ENCODE measurements around the gene SUGP2.
"Not testable (repeated sequence)": the region's sequence is repeated elsewhere in the genome, so short reads cannot be mapped to it uniquely, and the experiment has no call there.

Gene SUGP2

DNA sequence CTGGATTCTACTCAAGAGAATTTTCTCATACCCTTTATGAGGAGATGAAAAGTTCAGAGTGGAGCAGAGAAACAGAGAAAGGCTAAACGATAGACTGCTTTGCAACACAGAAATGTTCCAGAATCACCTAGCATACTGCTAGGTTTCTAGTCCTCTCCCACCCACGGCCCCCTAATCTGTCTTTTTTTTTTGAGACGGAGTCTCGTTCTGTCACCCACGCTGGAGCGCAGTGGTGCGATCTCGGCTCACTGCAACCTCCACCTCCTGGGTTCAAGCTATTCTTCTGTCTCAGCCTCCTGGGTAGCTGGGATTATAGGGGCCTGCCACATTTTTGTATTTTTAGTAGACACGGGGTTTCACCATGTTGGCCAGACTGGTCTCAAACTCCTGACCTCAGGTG lies 4.8 kb downstream of the SUGP2 start:
- DNase-seq: no peak

DNA sequence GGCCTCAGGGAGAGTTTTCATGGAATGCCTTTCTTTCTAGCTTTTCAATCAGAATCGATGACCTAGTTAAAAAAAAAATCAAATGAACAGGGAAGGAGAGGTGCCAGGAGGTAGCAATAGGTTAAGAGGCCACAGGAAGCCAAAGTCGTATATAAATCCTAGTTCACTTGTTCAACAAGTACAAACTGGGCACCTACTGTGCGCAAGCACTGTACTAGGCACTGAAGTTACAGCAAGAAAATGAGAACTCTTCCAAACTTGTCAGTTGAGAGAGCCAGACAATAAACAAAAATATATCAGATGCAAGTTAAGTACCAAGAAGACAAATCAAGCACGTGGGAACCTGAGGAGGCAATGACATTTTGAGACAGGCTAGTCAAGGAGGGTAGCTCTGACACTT lies 6.1 kb downstream of the SUGP2 start:
- DNase-seq: no peak

DNA sequence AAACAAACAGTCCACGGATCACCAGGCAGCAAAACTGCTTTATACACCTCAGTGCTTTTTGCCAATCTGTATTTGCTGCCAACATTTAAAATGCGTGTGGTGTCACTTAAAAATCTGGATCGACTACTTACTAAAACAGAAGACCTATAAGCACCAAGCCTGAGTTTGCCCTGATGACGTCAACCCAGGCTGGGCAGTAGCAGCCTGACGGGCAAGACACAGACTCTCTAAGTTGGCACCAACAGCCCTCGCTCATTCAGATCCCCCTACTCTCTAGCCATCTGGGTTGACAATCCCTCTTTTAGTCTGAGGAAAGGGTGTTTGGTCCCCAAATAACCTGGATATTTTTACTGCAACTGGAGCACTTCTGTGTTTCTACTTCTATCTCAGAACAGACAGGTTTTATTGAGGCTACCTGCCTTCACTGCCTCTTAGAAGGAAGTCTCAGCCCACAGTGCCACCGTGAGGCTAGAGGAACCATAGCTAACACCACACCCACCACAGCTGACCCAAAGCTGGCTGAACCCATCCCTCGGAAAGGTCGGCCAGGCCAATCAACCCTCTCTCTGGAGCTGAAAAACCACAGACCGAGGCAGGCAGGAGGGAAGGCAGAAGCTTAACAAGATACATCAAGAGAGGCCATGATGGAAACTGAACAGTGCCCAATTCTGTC lies 6.9 kb downstream of the SUGP2 start:
- no peak for DNase-seq

DNA sequence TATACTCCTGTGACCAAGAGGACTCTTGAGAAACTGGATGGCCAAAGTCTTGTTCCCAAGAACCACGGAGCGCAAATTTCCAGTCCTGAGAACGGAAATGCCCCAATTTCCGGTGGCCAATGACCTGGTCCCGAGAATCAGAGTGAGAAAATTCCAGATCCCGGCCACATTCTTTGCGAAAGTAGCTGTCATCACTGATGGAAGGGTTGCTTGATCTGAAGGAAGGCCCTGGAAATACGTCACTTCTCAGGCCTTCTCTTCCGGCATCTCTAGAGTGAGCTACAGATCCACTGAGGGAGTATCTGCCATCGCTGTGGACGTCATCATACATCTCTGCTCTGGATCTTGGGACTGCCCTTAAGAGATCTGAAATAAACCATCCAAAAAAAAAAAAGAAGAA lies 7.5 kb downstream of the SUGP2 start:
- no peak for DNase-seq

DNA sequence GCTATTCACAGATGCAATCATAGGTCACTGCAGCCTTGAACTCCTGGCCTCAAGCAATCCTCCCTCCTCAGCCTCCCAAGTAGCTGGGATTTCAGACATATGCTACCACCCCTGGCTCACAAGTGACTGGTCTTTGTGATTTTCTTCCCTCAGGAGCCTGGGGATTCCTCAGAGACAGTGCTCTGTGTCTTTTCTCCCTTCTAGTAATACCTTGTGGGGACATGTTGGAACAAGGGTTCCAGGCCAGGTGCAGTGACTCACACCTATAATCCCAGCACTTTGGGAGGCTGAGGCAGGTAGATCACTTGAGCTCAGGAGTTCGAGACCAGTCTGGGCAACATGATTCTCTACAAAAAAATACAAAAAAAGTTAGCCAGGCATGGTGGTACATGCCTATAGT lies 9.9 kb downstream of the SUGP2 start:
- DNase-seq: not testable (repeated sequence)

DNA sequence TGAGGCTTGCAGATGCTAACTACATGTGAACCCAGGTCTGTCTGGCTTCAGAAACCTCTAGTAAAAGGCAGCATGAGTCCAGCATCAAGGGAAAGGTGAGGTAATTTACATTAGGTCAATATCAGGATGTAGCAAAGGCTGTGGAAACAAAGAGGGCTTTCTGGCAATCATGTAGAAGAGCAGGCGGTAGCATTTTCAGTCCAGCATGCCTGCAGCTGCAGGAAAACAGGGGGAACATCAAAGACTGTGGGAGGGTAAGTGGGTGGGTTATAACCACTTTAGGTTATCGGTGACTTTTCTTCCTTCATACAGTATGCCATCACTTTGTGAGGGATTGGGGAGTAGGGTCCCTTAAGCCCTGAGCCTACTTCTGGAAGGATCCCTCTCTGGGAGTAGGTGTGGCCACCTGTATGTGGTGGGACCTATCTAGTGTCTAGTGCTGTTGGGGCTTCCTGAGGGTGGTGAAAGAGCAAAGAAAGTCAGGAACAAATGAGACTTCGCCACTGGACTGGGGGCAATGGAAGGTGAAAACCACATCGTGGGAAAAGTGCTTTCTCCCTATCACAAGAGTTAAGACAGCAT lies 10.8 kb downstream of the SUGP2 start:
- no peak for DNase-seq

DNA sequence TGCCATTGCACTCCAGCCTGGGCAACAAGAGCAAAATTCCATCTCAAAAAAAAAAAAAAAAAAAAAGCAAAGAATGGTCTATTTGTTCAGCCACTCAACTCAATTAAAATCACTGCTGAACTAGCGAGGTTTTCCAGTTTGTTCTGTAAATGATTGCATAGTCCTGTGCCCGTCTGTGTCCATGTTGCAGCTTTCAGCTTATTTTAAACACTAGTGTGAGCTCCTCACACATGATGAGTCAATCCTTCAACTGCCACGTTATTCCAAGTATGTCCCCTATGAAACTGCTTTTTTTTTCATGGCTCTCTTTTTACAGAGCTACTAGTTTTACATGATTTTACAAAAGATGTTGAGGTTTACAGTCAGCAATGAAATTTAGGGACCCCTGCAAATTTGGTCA lies 12.2 kb downstream of the SUGP2 start:
- no peak for DNase-seq

DNA sequence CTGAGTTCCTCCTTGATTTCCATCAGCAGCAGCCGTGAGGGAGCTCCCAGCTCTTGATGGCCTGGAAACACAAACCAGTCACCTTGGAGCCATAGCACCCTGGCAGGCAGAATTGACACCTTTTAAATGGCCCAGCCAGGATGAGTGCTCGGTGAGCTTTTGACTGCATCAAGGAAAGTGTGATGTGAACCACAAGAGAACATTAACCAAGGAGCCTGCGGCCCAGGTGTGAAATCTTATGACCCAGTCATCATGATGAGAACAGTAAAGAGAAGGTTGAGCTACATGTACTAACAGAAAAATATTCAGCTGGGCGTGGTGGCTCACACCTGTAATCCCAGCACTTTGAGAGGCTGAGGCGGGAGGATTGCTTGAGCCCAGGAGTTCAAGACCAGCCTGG lies 22.8 kb downstream of the SUGP2 start:
- no peak for DNase-seq

DNA sequence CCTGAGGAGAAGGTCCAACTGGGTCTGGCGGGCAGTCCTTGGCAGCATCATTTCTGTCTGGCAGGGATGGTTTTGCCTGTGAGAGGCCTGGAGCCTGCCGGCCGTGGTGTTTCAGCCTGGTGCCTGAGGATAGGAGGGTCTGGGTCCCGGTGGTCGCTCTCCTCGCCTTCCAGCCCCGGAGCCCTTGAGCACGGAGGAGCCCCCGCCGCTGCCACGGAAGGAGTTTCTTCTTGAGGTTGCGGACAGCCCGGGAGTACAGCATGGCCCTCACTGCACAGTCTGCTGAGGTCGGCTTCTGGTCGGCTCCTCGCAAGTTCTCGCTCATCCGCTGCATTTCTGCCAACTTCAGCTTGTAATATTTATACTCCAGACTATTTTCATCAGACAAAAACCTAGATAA lies 23.4 kb downstream of the SUGP2 start:
- DNase-seq: no peak

DNA sequence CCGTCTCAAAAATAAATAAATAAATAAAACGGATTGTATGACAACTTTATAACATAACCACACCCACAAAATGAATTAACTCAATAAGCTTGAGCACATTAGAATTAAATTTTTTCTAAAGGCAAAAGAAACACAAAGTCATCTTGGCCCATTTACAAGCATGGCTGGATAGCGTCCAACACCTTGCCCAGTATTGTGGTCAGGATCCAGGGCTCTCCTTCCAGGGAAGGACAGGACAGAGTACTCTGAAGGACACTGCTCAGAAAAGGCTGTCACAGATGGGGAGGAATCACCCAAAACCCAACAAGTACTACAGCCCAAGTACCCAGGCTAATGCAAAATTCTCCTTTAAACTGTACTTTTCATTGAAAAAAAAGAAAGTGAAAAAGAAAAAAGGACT lies 27.1 kb downstream of the SUGP2 start:
- DNase-seq: no peak

DNA sequence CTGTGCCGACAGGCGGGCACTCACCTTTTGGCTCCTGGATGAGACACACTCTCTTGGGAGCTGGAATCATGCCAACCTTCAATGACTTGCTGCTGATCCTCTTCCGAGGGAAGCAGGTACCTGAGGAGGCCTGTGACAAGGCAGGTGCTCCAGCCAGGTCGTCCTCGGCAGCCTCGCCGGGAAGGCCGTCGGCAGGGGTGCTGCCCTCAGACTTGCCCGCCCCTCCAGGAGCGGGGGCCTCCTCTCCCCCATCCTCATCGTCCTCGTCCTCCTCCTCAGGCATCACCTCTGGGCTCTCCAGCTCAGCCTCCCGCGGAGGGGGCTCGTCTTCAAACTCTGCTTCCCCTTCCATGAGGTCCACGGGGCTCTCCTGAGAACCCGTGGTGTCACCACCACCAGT lies 29.2 kb downstream of the SUGP2 start:
- peak; percentile 73 for DNase-seq

DNA sequence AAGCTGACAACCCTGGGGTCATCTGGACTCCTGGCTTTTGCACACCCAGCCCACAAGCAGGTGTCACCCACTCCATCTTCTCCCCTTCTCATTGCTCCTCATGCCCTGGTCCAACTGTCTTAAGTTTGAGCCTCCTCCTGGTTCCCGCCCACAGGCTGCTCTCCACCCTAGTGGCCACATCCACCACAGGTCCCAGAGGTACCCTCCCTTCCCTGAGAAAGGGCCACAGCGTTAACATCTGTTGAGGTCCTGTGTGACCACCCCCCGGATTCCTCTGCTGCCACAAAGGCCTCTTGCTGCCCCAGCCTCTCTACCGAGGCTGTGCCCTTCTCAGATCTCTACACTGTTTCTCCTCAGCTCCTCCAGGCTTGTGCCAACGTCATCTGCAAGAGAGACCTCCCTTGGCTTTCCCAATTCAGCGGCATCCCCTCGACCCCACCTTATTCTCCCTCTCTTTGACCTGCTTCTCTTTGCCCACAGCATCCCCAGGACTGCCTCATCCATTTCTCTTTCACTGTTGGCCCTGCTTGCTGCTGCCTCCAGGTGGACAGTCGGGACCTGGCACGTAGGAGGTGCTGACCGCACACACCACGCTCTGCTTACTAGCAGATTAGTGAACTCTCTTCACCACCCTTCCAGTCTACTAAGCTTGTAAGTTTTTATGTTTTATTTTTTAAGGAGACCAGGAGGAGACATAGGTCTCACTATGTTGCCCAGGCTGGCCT lies 33.3 kb downstream of the SUGP2 start:
- no peak for DNase-seq

DNA sequence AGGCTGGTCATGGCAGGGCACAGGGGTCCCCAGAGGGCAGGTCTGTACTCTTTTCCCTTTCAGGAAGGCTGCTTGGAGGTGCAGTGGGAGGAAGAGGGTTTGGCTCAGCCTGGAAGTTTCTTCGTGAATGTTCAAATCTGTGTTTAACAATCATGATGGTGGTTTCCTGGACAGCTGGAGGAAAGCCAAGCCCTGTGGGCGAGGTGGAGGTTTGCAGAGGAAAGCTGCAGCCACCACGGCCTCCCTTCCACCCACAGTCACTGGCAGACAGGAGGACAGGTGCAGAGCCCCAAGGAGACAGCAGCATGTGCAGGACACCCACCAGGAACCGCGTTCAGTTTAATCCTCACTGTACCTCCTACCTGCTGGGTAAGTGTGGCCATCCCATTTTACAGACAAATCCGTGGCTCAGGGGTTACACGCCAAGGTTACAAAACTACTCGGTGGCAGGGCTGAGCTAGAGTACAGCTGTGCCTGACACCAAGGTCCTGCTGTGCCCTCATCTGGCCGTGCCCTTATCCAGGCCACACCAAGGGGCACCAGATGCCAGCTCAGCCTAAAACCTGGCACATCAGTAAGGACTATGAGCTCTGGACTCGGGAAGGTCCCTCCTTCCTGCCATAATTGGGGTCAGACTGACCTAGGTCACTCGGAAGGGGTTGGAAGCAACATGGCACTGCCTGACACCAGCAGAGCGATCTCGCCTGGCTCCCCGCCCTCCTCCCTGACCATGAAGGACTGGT lies 34.1 kb downstream of the SUGP2 start:
- DNase-seq: no peak

DNA sequence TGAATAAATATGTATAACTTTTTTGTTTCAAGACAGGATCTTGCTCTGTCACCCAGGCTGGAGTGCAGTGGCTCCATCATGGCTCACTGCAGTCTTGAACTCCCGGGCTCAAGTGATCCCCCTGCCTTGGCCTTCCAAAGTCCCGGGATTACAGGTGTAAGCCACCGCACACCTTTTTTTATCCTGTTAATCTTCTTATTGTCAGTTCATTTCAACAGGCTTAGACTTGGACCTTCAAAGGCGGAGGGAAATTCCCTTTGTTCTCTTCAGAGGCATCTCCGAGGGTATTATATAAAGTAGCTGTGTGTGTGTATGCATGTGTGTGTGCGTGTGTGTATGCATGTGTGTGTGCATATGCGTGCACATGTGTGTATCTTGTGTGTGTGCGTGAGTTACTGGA lies 35.0 kb downstream of the SUGP2 start:
- DNase-seq: no peak

DNA sequence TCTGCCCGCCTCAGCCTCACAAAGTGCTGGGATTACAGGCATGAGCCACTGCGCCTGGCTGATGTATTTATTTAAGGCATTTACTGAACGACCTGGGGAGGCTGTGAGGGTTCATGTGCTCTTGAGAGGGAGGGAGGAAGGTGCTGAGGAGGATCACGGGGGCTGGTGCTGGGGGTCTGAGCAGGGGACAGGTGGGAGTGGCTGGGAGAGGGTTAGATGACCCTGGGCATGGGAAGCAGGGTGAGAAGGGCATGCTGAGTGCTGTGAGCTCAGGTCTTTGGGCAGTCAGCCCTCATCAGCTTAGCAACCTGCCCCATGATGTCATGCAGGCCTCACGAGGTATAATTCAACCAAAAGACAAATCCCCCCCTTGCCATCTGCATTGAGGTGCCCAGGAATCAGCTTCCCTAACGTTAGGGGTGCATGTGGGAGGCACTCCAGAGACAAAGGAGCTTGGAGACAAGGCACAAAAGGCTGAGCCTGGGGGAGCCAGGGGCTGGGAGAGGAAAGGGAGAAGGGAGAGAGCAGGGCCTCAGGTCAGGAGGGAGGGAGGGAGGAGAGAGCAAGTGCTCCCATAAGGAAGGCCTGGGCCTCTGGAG lies 36.4 kb downstream of the SUGP2 start:
- DNase-seq: no peak

DNA sequence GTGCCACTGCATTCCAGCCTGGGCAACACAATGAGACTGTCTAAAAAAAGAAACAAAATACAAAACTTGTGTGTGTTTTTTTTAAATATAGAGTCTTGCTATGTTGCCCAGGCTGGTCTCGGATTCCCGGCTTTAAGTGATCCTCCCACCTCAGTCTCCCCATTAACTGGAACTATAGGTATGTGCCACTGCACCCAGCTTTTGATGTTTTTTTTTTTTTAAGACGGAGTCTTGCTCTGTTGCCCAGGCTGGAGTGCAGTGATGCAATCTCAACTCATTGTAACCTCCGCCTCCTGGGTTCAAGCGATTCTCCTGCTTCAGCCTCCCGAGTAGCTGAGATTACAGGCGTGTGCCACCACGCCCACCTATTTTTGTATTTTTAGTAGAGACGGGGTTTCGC lies 37.0 kb downstream of the SUGP2 start:
- DNase-seq: no peak

DNA sequence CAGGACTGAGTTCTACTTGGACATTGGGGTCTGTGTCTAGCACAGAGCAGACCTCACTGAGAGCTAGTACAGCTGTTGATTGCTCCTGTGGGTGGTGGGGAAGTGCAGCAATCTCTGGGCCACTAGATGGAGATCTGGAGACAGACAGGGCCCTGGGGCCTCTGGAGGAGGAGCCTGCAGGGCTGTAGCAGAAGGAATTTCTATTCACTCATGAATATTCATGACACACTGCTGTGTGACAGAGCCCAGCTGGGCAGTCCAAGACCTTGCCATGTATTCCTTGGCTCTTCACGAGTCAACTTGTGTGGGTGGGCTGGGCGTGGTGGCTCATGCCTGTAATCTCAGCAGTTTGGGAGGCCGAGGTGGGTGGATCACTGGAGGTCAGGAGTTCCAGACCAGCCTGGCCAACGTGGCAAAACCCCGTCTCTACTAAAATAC lies 37.5 kb downstream of the SUGP2 start:
- no peak for DNase-seq

DNA sequence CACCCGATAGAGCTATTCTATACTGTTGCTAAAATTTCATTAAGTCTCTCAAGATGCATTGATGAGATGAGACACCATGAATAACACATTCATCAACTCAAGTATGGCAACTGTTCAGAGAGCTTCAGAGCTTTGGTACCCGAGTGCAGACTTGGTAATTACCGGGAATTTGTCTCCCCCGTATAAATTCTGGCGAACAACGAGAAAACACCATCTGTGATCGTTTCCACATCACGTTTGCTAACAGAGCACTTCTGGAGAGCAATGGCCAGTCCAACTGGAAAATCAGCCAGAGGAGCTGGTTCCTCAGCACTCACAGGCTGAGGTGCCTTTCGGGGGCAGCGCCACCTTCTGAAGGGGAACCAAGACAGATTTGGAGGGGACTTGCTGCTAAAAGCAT lies 40.2 kb downstream of the SUGP2 start:
- DNase-seq: no peak

DNA sequence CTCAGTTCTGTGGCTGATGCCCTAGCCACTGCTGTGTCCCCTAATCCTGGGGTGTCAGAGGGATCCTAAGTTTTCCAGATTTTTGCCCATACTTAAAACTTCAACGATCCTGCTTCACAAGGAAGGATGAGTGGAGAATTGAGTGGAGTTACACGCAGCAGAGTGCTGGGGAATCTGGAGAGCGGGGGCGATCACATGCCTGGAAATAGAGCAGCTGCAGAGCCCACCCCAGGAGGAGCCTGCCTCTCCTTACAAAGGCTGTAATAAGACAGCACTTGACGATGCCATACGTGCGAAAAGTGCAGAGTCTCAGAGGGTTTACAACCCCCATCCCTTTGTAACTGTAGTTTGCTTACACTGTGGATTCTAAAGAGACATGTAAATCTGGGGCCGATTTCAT lies 40.6 kb downstream of the SUGP2 start:
- no peak for DNase-seq

DNA sequence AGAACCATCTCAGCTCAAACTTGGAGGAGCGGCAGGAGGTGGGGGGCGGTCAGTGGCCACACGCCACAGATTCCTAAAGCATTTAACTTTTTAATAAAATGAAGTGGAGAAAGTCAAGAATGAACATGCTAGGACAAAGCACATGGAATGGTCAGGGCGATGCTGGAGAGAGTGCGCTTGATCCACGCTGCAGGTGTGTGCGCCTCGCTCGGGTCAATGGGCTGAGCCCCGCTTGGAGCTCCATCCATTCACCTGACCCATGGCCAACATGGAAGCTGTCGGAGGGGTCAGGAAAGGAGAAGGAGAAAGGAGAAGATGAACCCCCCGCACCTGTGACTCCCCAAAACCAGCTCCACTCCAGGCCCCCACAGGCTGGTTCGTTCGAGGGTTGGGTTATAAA lies 41.8 kb downstream of the SUGP2 start:
- DNase-seq: no peak

DNA sequence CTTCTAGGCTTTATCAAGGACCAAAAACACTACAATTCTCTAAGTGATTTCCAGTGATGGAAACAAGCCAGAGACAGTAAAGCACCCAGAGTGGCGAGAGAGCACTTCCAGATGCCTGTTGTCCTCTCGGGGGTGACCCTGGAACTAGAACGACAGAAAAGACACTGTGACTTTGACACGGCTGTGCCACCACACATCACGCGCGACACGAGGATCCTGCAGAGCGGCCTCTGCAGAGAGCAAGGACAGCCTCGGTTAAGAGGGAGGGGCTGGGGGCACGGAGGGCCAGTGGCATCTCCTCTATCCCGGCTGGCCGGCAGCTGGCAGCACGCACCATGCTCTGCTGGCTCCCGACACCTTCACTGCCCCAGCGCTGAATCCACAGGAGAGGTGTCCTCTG lies 42.3 kb downstream of the SUGP2 start:
- DNase-seq: no peak

DNA sequence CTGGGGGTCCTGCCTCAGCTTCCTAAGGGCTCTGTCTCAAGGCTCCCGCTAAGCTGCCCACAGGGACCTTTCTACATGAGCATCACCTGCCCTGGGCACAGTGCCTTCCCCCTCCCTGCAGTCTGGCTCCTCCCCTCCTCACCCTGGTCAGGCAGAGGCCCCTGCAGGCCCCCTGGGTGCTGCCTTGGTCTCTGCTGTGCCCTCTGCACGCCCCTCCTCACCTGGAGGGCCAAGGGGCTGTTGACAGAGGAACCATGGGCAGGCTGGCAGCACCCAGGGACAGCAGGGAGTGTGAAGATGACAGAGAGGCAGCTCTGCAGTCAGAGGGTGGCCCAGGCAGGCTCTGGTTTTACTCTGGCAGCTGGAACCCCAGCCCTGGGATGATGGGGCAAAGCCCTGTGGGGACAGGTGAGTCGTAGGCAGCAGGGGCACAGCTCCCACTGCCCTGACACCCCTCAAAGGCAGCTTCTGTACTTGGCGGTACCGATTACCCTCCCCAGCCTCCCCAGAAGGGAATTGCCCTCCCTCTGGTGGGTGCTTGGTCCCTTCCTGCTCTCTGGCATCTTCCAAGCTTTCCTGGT lies 43.1 kb downstream of the SUGP2 start:
- DNase-seq: no peak

DNA sequence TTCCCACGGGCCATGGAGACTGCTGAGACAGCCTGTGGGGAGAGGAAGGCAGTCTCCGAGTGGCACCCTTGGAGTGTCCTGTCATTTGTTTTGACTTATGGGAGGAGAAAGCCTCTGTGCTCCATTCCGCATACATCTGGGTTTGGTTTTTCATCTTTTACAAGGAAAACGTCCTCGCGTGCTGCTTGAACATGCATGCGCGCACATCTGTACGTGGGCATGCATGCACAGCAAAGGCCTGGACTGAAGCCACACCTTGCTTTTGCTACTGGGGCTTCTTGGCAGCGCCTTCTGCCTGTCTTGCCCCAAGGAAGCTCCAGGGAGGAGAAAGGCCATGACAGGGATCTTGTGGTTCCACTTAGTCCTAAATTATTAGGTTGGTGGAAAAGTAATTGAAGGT lies 44.0 kb downstream of the SUGP2 start:
- DNase-seq: no peak

All from DMS79 (cell line).